Stimulated activated CD4-positive, alpha-beta T cell treated with anti-CD3 and anti-CD28 coated beads, Interleukin-15, amount 100 ng/mL, for 24 hours (primary cell): Measurements from ENCODE around the gene SYNPO.

Experiments used
- DNase-seq: peaks from one replicate; pipeline ENCODE4 v3.0.0-alpha.2; 2020

The SYNPO gene

GRCh38 chr5:150607991-150608390 lies 32.5 kb upstream of the SYNPO start:
- DNase-seq: no peak

- DNase-seq: no peak
Observed at GRCh38 chr5:150608991-150609390, 31.5 kb upstream of the SYNPO start.

- no peak for DNase-seq
Observed at GRCh38 chr5:150609843-150610584, 30.4 kb upstream of the SYNPO start.

GRCh38 chr5:150611026-150611425 lies 29.4 kb upstream of the SYNPO start:
- DNase-seq: no peak

GRCh38 chr5:150612405-150612804 lies 28.1 kb upstream of the SYNPO start:
- no peak for DNase-seq

GRCh38 chr5:150612905-150613670 lies 27.4 kb upstream of the SYNPO start:
- DNase-seq: no peak

- no peak for DNase-seq
Observed at GRCh38 chr5:150613991-150614660, 26.3 kb upstream of the SYNPO start.

GRCh38 chr5:150614661-150615060 lies 25.8 kb upstream of the SYNPO start:
- DNase-seq: no peak

- no peak for DNase-seq
Observed at GRCh38 chr5:150615141-150615699, 25.2 kb upstream of the SYNPO start.

- DNase-seq: no peak
Observed at GRCh38 chr5:150616024-150616470, 24.4 kb upstream of the SYNPO start.

- no peak for DNase-seq
Observed at GRCh38 chr5:150616506-150616905, 24.0 kb upstream of the SYNPO start.

GRCh38 chr5:150618163-150618562 lies 22.3 kb upstream of the SYNPO start:
- no peak for DNase-seq

- DNase-seq: no peak
Observed at GRCh38 chr5:150618588-150619281, 21.7 kb upstream of the SYNPO start.

- no peak for DNase-seq
Observed at GRCh38 chr5:150619359-150620230, 20.9 kb upstream of the SYNPO start.

- DNase-seq: no peak
Observed at GRCh38 chr5:150621301-150621700, 19.2 kb upstream of the SYNPO start.

- no peak for DNase-seq
Observed at GRCh38 chr5:150622157-150622556, 18.3 kb upstream of the SYNPO start.

GRCh38 chr5:150623152-150623877 lies 17.1 kb upstream of the SYNPO start:
- DNase-seq: peak; percentile 17

GRCh38 chr5:150623878-150624216 lies 16.6 kb upstream of the SYNPO start:
- DNase-seq: no peak

- peak; percentile 49 for DNase-seq
Observed at GRCh38 chr5:150624334-150625163, 15.9 kb upstream of the SYNPO start.

- no peak for DNase-seq
Observed at GRCh38 chr5:150625164-150625535, 15.3 kb upstream of the SYNPO start.
